HUES6 (cell line): ENCODE results near the gene USP46.

Source experiments
- H3K27ac ChIP-seq: 2 replicates; pipeline ENCODE4 v1.7.0; 2013; ENCODE audit warnings: low read depth, mild to moderate bottlenecking, low read length, inconsistent platforms
- H3K27me3 ChIP-seq: 2 replicates; pipeline ENCODE4 v1.6.1; 2013; ENCODE audit warnings: low read length; ENCODE audit not compliant: control insufficient read depth, insufficient read depth
- H3K36me3 ChIP-seq: 2 replicates; pipeline ENCODE4 v1.6.1; 2013; ENCODE audit warnings: low read length; ENCODE audit not compliant: control insufficient read depth, insufficient read depth
- H3K4me1 ChIP-seq: 2 replicates; pipeline ENCODE4 v1.6.1; 2013; ENCODE audit warnings: low read length; ENCODE audit not compliant: control insufficient read depth, insufficient read depth
- H3K4me3 ChIP-seq: 2 replicates; pipeline ENCODE4 v1.5.1; 2013; ENCODE audit warnings: low read depth, low read length
- H3K9ac ChIP-seq: one replicate; pipeline ENCODE4 v1.6.1; 2013; ENCODE audit warnings: mild to moderate bottlenecking, low read length
- H3K9me3 ChIP-seq: 2 replicates; pipeline ENCODE4 v1.6.1; 2013; ENCODE audit warnings: low read depth, low read length; ENCODE audit not compliant: control insufficient read depth, insufficient read depth

USP46 gene

DNA sequence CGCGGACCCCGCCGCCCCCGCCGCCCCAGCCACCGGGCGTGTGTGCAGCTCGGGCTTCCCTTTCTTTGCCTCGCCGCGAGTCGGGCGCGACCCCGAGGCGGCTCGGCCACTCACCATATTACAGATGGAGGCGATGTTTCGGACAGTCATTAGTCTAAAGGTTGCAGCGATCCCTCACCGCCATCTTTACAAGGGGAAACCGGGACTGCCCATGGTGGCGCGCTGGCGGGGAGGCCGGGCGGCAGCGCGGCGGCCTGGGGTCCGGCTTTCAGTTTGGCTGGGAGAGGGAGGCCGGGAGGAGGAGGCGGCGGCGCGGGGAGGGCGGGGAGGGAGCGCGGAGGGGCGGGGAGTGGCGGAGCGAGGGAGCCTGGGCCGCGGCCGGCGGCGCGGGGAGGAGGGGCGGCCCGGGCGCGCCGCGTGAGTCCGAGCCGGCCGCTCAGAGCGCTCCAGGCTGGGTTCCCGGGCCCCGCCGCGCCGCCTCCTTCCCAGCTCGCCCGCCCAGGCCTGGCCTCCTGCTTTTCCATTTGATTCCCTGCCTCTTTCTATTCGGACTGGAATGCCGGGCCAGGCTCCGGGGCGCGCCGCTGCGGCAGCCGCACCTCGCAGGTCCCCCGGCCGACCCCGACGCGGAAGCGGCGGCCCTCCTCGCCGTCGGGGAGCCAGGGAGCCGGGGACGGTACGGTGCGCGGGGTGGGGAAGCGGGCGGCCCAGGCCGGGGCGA is at the start of gene USP46:
Gene USP46, minus strand, starts transcription at position 301 of the 721 bp plus-strand sequence. Its CDS starts 151 bp downstream, at position 150.
- peaks cover 28% of the 10 kb centered on the region for H3K4me1 ChIP-seq
- peak within 1 kb of the TSS; percentile 78 for H3K4me3 ChIP-seq
- peak within 1 kb of the TSS; percentile 96 for H3K9ac ChIP-seq
- peaks cover 20% of the 10 kb centered on the region for H3K36me3 ChIP-seq
- H3K9me3 ChIP-seq = peaks cover 15% of the 10 kb centered on the region
- H3K27ac ChIP-seq = peak within 1 kb of the TSS; percentile 82
- peaks cover 10% of the 10 kb centered on the region; the same call in 1 of the 2 replicates for H3K27me3 ChIP-seq

GRCh38 chr4:52704661-52705060 is 45.6 kb upstream of the USP46 start:
- Histone ChIP-seq H3K9ac (no peak overlapping the region), H3K27me3 (no peaks in the 10 kb centered on the region), H3K9me3 (no peaks in the 10 kb centered on the region), H3K4me3 (no peak overlapping the region), H3K27ac (no peak overlapping the region), H3K4me1 (0 out of 2 replicates have a peak, but pooled peaks cover 2% of the 10 kb centered on the region), H3K36me3 (no peaks in the 10 kb centered on the region)

DNA sequence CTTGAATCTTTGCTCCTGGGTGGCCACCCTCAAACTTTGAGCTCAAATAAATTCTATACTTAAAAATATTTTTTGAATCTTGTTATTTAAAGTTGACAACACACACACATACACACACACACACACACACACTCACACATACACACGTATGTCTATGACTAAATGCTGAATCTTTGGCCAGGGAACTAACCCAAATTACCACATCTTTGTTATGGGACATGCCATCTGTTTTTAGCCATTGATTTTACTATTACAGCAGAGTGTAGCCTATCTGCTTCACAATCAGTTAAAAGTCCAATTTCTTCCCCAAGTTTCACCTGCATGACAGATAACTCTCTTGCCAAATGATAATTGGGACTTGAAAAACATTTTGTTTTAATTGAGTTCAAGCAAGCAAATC is 45.0 kb upstream of the USP46 start:
- Histone ChIP-seq H3K9ac (no peak overlapping the region), H3K4me1 (0 out of 2 replicates have a peak, but pooled peaks cover 2% of the 10 kb centered on the region), H3K4me3 (no peak overlapping the region), H3K36me3 (no peaks in the 10 kb centered on the region), H3K9me3 (no peaks in the 10 kb centered on the region), H3K27me3 (no peaks in the 10 kb centered on the region), H3K27ac (no peak overlapping the region)

DNA sequence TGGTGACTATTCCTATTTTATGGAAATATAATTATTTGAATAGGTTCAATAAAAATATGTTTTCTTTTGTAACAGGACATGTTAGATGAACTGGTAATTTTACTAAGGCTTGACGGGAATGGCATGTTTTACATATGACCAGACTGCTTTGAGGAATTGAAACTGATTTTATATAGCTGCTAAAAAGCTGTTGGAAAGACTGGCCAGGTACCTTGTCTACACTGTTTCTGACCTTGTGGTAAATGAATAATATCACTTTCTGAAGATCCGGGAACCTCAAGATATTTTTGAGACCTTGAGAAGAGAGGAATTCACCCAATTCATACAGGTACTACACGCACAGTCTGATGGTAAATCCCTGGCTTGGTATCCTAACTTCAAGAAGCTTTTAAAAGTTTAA is 42.1 kb upstream of the USP46 start:
- Histone ChIP-seq H3K36me3 (no peaks in the 10 kb centered on the region), H3K4me3 (no peak overlapping the region), H3K9me3 (no peaks in the 10 kb centered on the region), H3K27ac (no peak overlapping the region), H3K4me1 (0 out of 2 replicates have a peak, but pooled peaks cover 2% of the 10 kb centered on the region), H3K9ac (no peak overlapping the region), H3K27me3 (no peaks in the 10 kb centered on the region)

DNA sequence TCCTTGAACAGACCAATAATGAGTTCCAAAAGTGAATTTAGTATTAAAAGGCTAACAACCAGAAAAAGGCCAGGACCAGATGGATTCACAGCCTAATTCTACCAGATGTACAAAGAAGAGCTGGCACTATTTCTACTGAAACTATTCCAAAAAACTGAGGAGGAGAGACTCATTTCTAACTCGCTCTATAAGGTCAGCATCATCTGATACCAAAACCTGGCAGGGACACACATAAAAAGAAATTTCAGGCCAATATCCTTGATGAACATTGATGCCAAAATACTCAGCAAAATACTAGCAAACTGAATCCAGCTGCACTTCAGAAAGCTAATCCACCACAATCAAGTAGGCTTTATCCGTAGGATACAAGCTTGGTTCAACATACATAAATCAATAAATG is 35.8 kb upstream of the USP46 start:
- Histone ChIP-seq H3K27ac (no peak overlapping the region), H3K9ac (no peak overlapping the region), H3K4me1 (peaks cover 4% of the 10 kb centered on the region; the same call in 1 of the 2 replicates), H3K27me3 (no peaks in the 10 kb centered on the region), H3K36me3 (no peaks in the 10 kb centered on the region), H3K4me3 (no peak overlapping the region), H3K9me3 (peaks cover 8% of the 10 kb centered on the region)

DNA sequence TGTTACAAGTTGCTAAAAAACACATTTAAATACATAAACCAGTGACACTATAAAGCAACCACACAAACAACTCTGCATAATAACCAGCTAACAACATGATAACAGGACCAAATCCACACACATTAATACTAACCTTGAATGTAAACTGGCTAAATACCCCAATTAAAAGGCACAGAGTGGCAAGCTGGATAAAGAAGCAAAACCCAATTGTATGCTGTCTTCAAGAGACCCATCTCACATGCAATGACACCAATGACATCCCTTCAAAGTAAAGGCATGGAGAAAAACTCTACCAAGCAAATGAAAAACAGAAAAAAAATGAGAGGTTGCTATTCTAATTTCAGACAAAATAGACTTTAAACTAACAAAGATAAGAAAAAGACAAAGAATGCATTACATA is 34.4 kb upstream of the USP46 start:
- Histone ChIP-seq H3K27ac (no peak overlapping the region), H3K9ac (no peak overlapping the region), H3K4me3 (no peak overlapping the region), H3K36me3 (no peaks in the 10 kb centered on the region), H3K27me3 (no peaks in the 10 kb centered on the region), H3K9me3 (peaks cover 8% of the 10 kb centered on the region), H3K4me1 (peaks cover 14% of the 10 kb centered on the region; the same call in 1 of the 2 replicates)

- H3K27ac ChIP-seq = no peak overlapping the region
- H3K27me3 ChIP-seq = no peaks in the 10 kb centered on the region
- H3K9me3 ChIP-seq = peaks cover 8% of the 10 kb centered on the region
- peaks cover 14% of the 10 kb centered on the region; the same call in 1 of the 2 replicates for H3K4me1 ChIP-seq
- no peak overlapping the region for H3K9ac ChIP-seq
- no peaks in the 10 kb centered on the region for H3K36me3 ChIP-seq
- H3K4me3 ChIP-seq = no peak overlapping the region
Measured at GRCh38 chr4:52689096-52689495, 30.0 kb upstream of the USP46 start.

DNA sequence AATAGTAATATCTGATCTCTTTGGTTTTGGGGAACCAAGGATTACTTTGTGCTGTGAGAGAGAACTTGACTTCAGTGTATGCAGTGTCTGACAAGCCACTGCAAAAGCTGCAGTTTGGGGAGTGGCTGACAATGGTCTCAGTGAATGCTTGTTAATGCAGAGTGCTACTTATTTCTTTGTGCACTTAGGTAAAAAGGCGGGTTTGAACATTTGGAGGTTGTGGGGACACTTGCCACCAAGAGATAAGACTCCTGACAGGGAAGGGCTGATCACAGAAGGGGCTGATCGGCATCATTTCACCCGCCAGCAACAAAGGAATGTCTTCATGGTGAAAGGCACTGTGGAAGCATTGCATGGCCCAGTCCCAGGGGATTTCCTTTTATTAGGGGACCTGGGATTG is 28.6 kb upstream of the USP46 start:
- Histone ChIP-seq H3K9ac (no peak overlapping the region), H3K27me3 (no peaks in the 10 kb centered on the region), H3K4me1 (peaks cover 14% of the 10 kb centered on the region; the same call in 1 of the 2 replicates), H3K36me3 (no peaks in the 10 kb centered on the region), H3K27ac (no peak overlapping the region), H3K9me3 (no peaks in the 10 kb centered on the region), H3K4me3 (no peak overlapping the region)

- no peaks in the 10 kb centered on the region for H3K9me3 ChIP-seq
- no peak overlapping the region for H3K4me3 ChIP-seq
- no peak overlapping the region for H3K27ac ChIP-seq
- no peaks in the 10 kb centered on the region for H3K36me3 ChIP-seq
- H3K4me1 ChIP-seq = peaks cover 14% of the 10 kb centered on the region; the same call in 1 of the 2 replicates
- no peak overlapping the region for H3K9ac ChIP-seq
- H3K27me3 ChIP-seq = no peaks in the 10 kb centered on the region
Measured at GRCh38 chr4:52685316-52685715, 26.2 kb upstream of the USP46 start.

- peaks cover 9% of the 10 kb centered on the region; the same call in 1 of the 2 replicates for H3K4me1 ChIP-seq
- H3K9ac ChIP-seq = no peak overlapping the region
- H3K27ac ChIP-seq = no peak overlapping the region
- H3K36me3 ChIP-seq = no peaks in the 10 kb centered on the region
- no peak overlapping the region for H3K4me3 ChIP-seq
- no peaks in the 10 kb centered on the region for H3K9me3 ChIP-seq
- no peaks in the 10 kb centered on the region for H3K27me3 ChIP-seq
Measured at GRCh38 chr4:52684896-52685295, 25.8 kb upstream of the USP46 start.

GRCh38 chr4:52680381-52680780 is 21.3 kb upstream of the USP46 start:
- no peaks in the 10 kb centered on the region for H3K36me3 ChIP-seq
- no peaks in the 10 kb centered on the region for H3K4me1 ChIP-seq
- H3K27me3 ChIP-seq = no peaks in the 10 kb centered on the region
- H3K27ac ChIP-seq = no peak overlapping the region
- H3K9ac ChIP-seq = no peak overlapping the region
- no peak overlapping the region for H3K4me3 ChIP-seq
- no peaks in the 10 kb centered on the region for H3K9me3 ChIP-seq
